Natural killer cell (primary cell): ENCODE data around the gene PPIF. TPM values are rescaled to one million over a fixed set of nuclear protein-coding genes. Genes with fewer than 3 reads are reported as not detected.

Experiments
- ATAC-seq, 3 donors: fragments of 150-1000 bp in 2 of 3; fragments of 200-7000 bp in 1 of 3; cut with Tn5 transposase; 1 replicate in 1 of 3; 2 replicates in 2 of 3; pipeline ENCODE4 v1.10.0; 2021; ENCODE audit warnings: mild to moderate bottlenecking in 2 of 3, moderate library complexity in 2 of 3
- DNase-seq, 2 donors: peaks; one replicate each; pipeline versions ENCODE4 v3.0.0 to v3.0.0-alpha.2; 2013 to 2021; ENCODE audit warnings: mixed read lengths in 1 of 2
- H3K27ac ChIP-seq: one replicate; pipeline ENCODE4 v1.5.1; 2013; ENCODE audit warnings: mild to moderate bottlenecking, low read length
- H3K27me3 ChIP-seq: one replicate; pipeline ENCODE4 v1.6.1; 2013; ENCODE audit warnings: low read length; ENCODE audit not compliant: control insufficient read depth, insufficient read depth
- H3K36me3 ChIP-seq: one replicate; pipeline ENCODE4 v1.6.1; 2013; ENCODE audit warnings: low read length; ENCODE audit not compliant: control insufficient read depth, insufficient read depth
- H3K4me1 ChIP-seq: one replicate; pipeline ENCODE4 v1.6.1; 2013; ENCODE audit warnings: low read length; ENCODE audit not compliant: control insufficient read depth, insufficient read depth
- H3K4me3 ChIP-seq: one replicate; pipeline ENCODE4 v1.5.1; 2013; ENCODE audit warnings: low read length
- H3K9me3 ChIP-seq: one replicate; pipeline ENCODE4 v1.6.1; 2013; ENCODE audit warnings: low read length; ENCODE audit not compliant: control insufficient read depth, insufficient read depth
- H3K27ac Mint-ChIP-seq, 2 donors: one replicate each; pipeline ENCODE4 v1.8.0; 2022; ENCODE audit warnings: mild to moderate bottlenecking in 2 of 2, mixed read lengths in 2 of 2, moderate library complexity in 1 of 2
- H3K27me3 Mint-ChIP-seq, 2 donors: one replicate each; pipeline ENCODE4 v1.8.0; 2022; ENCODE audit warnings: low read depth in 2 of 2, mixed read lengths in 2 of 2
- H3K36me3 Mint-ChIP-seq: one replicate; pipeline ENCODE4 v1.8.0; 2022; ENCODE audit warnings: mixed read lengths
- H3K4me1 Mint-ChIP-seq, 2 donors: one replicate each; pipeline ENCODE4 v1.8.0; 2022; ENCODE audit warnings: mixed read lengths in 2 of 2
- H3K4me3 Mint-ChIP-seq: one replicate; pipeline ENCODE4 v1.8.0; 2022; ENCODE audit warnings: mild to moderate bottlenecking, moderate library complexity, mixed read lengths
- H3K9me3 Mint-ChIP-seq, 2 donors: one replicate each; pipeline ENCODE4 v1.8.0; 2022; ENCODE audit warnings: mixed read lengths in 2 of 2
- CTCF ChIP-seq: fragments of 200-600 bp; IDR thresholded peaks from one replicate; pipeline ENCODE4 v1.8.0; 2022; ENCODE audit warnings: antibody characterized with exemption
- WGBS: methylation state at CpG from one replicate; pipeline ENCODE4 v1.1.7; 2013; ENCODE audit warnings: missing lambda C conversion rate; ENCODE audit not compliant: insufficient coverage; 5-methylcytosine and 5-hydroxymethylcytosine counted together
- intact Hi-C: fragments of 100-400 bp; cut with micrococcal nuclease; formaldehyde crosslinking; loops from one replicate; pipeline ENCODE4 v1.14.2; 2022
- total RNA-seq, 4 donors: library from RNA; stranded (reverse); fragments of 120-200 nt in 1 of 4; gene quantifications; one replicate each; pipeline versions ENCODE4 v1.2.3 to v1.2.4, GENCODE V29; 2013 to 2022

PPIF gene
- total RNA-seq, 3 donors from 2014 or later (not counting 1 experiment from before 2014, with no cell fraction given), result 59.5 to 99.1 (median 66.3) TPM

GRCh38 chr10:79360499-79361342 is 13.5 kb downstream of the PPIF start:
- 98% methylated on average over 5 of the region's 5 CpGs for WGBS
- no peak overlapping the region for H3K4me3 Mint-ChIP-seq
- Histone ChIP-seq H3K27ac (no peak overlapping the region), H3K4me3 (no peak overlapping the region), H3K9me3 (no peaks in the 10 kb centered on the region), H3K4me1 (peaks cover 10% of the 10 kb centered on the region), H3K36me3 (peaks cover 2% of the 10 kb centered on the region), H3K27me3 (no peaks in the 10 kb centered on the region)
- peaks cover 7 to 8% of the 10 kb centered on the region in 2 donors for H3K27me3 Mint-ChIP-seq
- ATAC-seq, result no peak
- peaks cover 6% of the 10 kb centered on the region for H3K36me3 Mint-ChIP-seq
- intact Hi-C loops, result no loop called here
- no peak overlapping the region for H3K27ac Mint-ChIP-seq
- H3K9me3 Mint-ChIP-seq, result no peaks in the 10 kb centered on the region
- no peak for TF ChIP-seq CTCF
- peak in 1 of 2 donors; percentile 2 for DNase-seq
- peaks cover 11 to 14% of the 10 kb centered on the region in 2 donors for H3K4me1 Mint-ChIP-seq

- H3K36me3 ChIP-seq, result peaks cover 2% of the 10 kb centered on the region
- H3K27me3 ChIP-seq, result no peaks in the 10 kb centered on the region
- H3K9me3 ChIP-seq, result no peaks in the 10 kb centered on the region
- peaks cover 6% of the 10 kb centered on the region for H3K4me1 ChIP-seq
- intact Hi-C loops, result no loop called here
- H3K27ac ChIP-seq, result no peak overlapping the region
- peaks cover 6 to 12% of the 10 kb centered on the region in 2 donors for H3K4me1 Mint-ChIP-seq
- H3K4me3 Mint-ChIP-seq, result no peak overlapping the region
- no peaks in the 10 kb centered on the region for H3K9me3 Mint-ChIP-seq
- no peak overlapping the region for H3K27ac Mint-ChIP-seq
- no peak for DNase-seq
- TF ChIP-seq CTCF, result no peak
- peaks cover 7 to 8% of the 10 kb centered on the region in 2 donors for H3K27me3 Mint-ChIP-seq
- no peak overlapping the region for H3K4me3 ChIP-seq
- peaks cover 6% of the 10 kb centered on the region for H3K36me3 Mint-ChIP-seq
- ATAC-seq, result no peak
- WGBS, result 50% methylated on average over 1 of the region's 4 CpGs
These were observed 14.6 kb downstream of the PPIF start for GRCh38 chr10:79361726-79362397.

GRCh38 chr10:79367426-79368189 is 20.3 kb downstream of the PPIF start:
- Mint-ChIP-seq H3K36me3 (peaks cover 6% of the 10 kb centered on the region), H3K27ac (no peak overlapping the region), H3K4me3 (no peak overlapping the region), H3K27me3 (peaks cover 7 to 8% of the 10 kb centered on the region in 2 donors), H3K4me1 (no peaks in the 10 kb centered on the region), H3K9me3 (peaks cover 0 to 3% of the 10 kb centered on the region in 2 donors)
- H3K36me3 ChIP-seq, result no peaks in the 10 kb centered on the region
- intact Hi-C loops, result no loop called here
- H3K4me1 ChIP-seq, result no peaks in the 10 kb centered on the region
- no peaks in the 10 kb centered on the region for H3K27me3 ChIP-seq
- no peaks in the 10 kb centered on the region for H3K9me3 ChIP-seq
- no peak overlapping the region for H3K4me3 ChIP-seq
- WGBS, result 86% methylated on average over 6 of the region's 6 CpGs
- no peak for TF ChIP-seq CTCF
- DNase-seq (no peak), ATAC-seq (peak in 1 of 3 donors; percentile 38)
- H3K27ac ChIP-seq, result no peak overlapping the region
